B cell (primary cell): ENCODE measurements around the gene FAM78B. TPM values are rescaled to one million over a fixed set of nuclear protein-coding genes. Genes with fewer than 3 reads are reported as not detected.

Source experiments
- ATAC-seq: fragments of 200-7000 bp; cut with Tn5 transposase; one replicate; pipeline ENCODE4 v1.10.0; 2021; ENCODE audit warnings: low read depth, mild to moderate bottlenecking, moderate number of reproducible peaks, moderate library complexity
- CTCF ChIA-PET: fragments of 350-600 bp; sonication (Branson Sonifier 250); formaldehyde crosslinking; loops from one replicate; lab custom pipeline; 2021; ENCODE audit warnings: antibody characterized with exemption, inconsistent platforms; lab: Charles Lee
- POLR2A ChIA-PET: fragments of 350-600 bp; sonication (Branson Sonifier 250); formaldehyde crosslinking; loops from one replicate; lab custom pipeline; 2021; ENCODE audit warnings: antibody characterized with exemption; lab: Charles Lee
- DNase-seq: peaks from one replicate; pipeline ENCODE4 v3.0.0; 2013
- H2AFZ ChIP-seq: 2 replicates; pipeline ENCODE4 v1.6.1; 2012; ENCODE audit warnings: mild to moderate bottlenecking, low read depth, low read length; ENCODE audit not compliant: insufficient read depth, poor library complexity, severe bottlenecking
- H3K27ac ChIP-seq, 2 donors: 1 replicate in 1 of 2; 2 replicates in 1 of 2; pipeline ENCODE4 v1.5.1; 2012 to 2013; ENCODE audit warnings: low read length in 2 of 2, mild to moderate bottlenecking in 2 of 2, moderate library complexity in 1 of 2
- H3K27me3 ChIP-seq, 4 experiments: fragments of 200-600 bp in 1 of 4; sonication (generic) in 1 of 4; replicated peaks in 1 of 4; 1 replicate in 2 of 4; 2 replicates in 2 of 4; pipeline versions ENCODE4 v1.6.1 to v1.7.0; 2013 to 2016; ENCODE audit warnings: low read length in 3 of 4, mild to moderate bottlenecking in 2 of 4, mixed read lengths in 1 of 4, moderate library complexity in 1 of 4; ENCODE audit not compliant: insufficient read depth in 4 of 4, control insufficient read depth in 3 of 4; ENCODE audit errors: control extremely low read depth in 1 of 4
- H3K36me3 ChIP-seq, 2 experiments: replicated peaks in 1 of 2; 1 replicate in 1 of 2; 2 replicates in 1 of 2; pipeline versions ENCODE4 v1.6.1 to v1.7.1; 2013; ENCODE audit warnings: low read length in 1 of 2; ENCODE audit not compliant: insufficient read depth in 2 of 2, control insufficient read depth in 1 of 2; ENCODE audit errors: control extremely low read depth in 1 of 2, extremely low read depth in 1 of 2
- H3K4me1 ChIP-seq, 2 donors: fragments of 200-600 bp in 1 of 2; sonication (generic) in 1 of 2; 1 replicate in 1 of 2; 2 replicates in 1 of 2; pipeline versions ENCODE4 v1.5.1 to v1.6.1; 2013 to 2017; ENCODE audit warnings: low read length in 2 of 2; ENCODE audit not compliant: control insufficient read depth in 2 of 2, insufficient read depth in 2 of 2
- H3K4me2 ChIP-seq: replicated peaks from 2 replicates; pipeline ENCODE3; 2012; ENCODE audit warnings: mild to moderate bottlenecking, low read depth, low read length; ENCODE audit not compliant: poor library complexity, severe bottlenecking
- H3K4me3 ChIP-seq, 5 experiments: fragments of 200-600 bp in 1 of 5; sonication (generic) in 1 of 5; 1 replicate in 3 of 5; 2 replicates in 2 of 5; pipeline versions ENCODE4 v1.5.1 to v1.7.0; 2011 to 2016; ENCODE audit warnings: low read length in 4 of 5, mild to moderate bottlenecking in 4 of 5, low read depth in 2 of 5, control low read depth in 1 of 5, moderate library complexity in 1 of 5; ENCODE audit not compliant: insufficient read depth in 1 of 5; ENCODE audit errors: control extremely low read depth in 1 of 5, extremely low read depth in 1 of 5
- H3K79me2 ChIP-seq: fragments of 200-600 bp; sonication (generic); one replicate; pipeline ENCODE4 v1.6.0; 2016; ENCODE audit warnings: low read length; ENCODE audit not compliant: control insufficient read depth, insufficient read depth
- H3K9ac ChIP-seq: fragments of 200-600 bp; sonication (generic); 2 replicates; pipeline ENCODE4 v1.6.1; 2017; ENCODE audit warnings: mild to moderate bottlenecking, low read length, moderate library complexity
- H3K9me3 ChIP-seq, 3 donors: one replicate each; pipeline versions ENCODE4 v1.6.1 to v1.7.1; 2013; ENCODE audit warnings: low read length in 2 of 3; ENCODE audit not compliant: control insufficient read depth in 2 of 3, insufficient read depth in 1 of 3; ENCODE audit errors: control extremely low read depth in 1 of 3
- H4K20me1 ChIP-seq: 2 replicates; pipeline ENCODE4 v1.6.0; 2012; ENCODE audit warnings: mild to moderate bottlenecking, low read length; ENCODE audit not compliant: insufficient read depth, control insufficient read depth, poor library complexity, severe bottlenecking
- H3K27ac Mint-ChIP-seq: one replicate; pipeline ENCODE4 v1.8.0; 2021; ENCODE audit warnings: mixed read lengths
- H3K27me3 Mint-ChIP-seq: one replicate; pipeline ENCODE4 v1.8.0; 2021; ENCODE audit warnings: mixed read lengths
- H3K4me1 Mint-ChIP-seq: one replicate; pipeline ENCODE4 v1.8.0; 2021; ENCODE audit warnings: mixed read lengths
- H3K4me3 Mint-ChIP-seq: one replicate; pipeline ENCODE4 v1.8.0; 2021; ENCODE audit warnings: mixed read lengths
- H3K9me3 Mint-ChIP-seq: one replicate; pipeline ENCODE4 v1.8.0; 2022; ENCODE audit warnings: mixed read lengths; ENCODE audit not compliant: insufficient read depth
- EZH2 ChIP-seq: IDR thresholded peaks from 2 replicates; pipeline ENCODE4 v1.6.1; 2012; ENCODE audit warnings: borderline replicate concordance, low read depth, mild to moderate bottlenecking, moderate library complexity, low read length; ENCODE audit not compliant: insufficient read depth, poor library complexity, severe bottlenecking
- WGBS: methylation state at CpG from one replicate; pipeline ENCODE4 v1.1.5; 2013; ENCODE audit warnings: missing lambda C conversion rate; ENCODE audit not compliant: insufficient coverage; 5-methylcytosine and 5-hydroxymethylcytosine counted together
- intact Hi-C: fragments of 100-400 bp; cut with micrococcal nuclease; formaldehyde crosslinking; loops from one replicate; pipeline ENCODE4 v1.10.0; 2022
- polyA plus RNA-seq: library from polyadenylated mRNA; depleted of rRNA; stranded (reverse); fragments of >200 nt; gene quantifications from 2 replicates; pipeline ENCODE4 v1.2.3, GENCODE V29; 2012
- total RNA-seq, 2 donors: library from RNA; stranded (reverse); fragments of 120-200 nt in 1 of 2; gene quantifications; 1 replicate in 1 of 2; 2 replicates in 1 of 2; pipeline versions ENCODE4 v1.2.3 to v1.2.4, GENCODE V29; 2013 to 2022
- TF ChIP-seq, protein P1 (sequence below): fragments of 200-600 bp; IDR thresholded peaks from one replicate; pipeline ENCODE4 v1.8.0; 2022; ENCODE audit warnings: antibody characterized with exemption, mild to moderate bottlenecking

Gene FAM78B
- total and polyA plus RNA-seq, 2 donors (not counting 1 experiment from before 2014, with no cell fraction given), result 0.22 to 0.81 TPM

DNA sequence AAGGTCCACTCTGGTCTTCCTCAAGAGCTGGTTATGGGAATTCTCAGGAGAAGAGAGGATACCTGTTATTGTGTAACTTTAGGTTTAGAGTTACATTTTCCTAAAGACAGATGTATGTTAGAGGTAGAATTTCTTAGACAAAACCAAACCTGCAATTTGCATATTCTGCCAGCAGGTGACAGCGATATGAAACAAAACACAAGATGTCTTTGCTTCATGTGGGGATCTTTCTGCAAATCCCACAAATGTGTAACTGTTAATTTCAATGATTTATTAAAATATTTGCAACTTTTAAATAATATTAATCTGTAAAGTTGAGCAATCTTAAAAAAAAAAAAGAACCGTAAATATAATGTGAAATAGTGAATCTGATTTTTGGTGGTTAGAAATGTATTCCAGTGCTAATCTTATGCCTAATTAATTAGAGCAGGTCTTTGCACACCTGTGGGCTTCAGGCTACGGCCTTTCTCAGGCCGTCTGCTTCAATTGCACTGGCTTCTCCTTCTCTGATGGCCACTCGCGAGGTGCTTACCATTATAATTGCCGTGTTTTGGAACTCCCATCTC lies 33.4 kb downstream of the FAM78B start:
- H3K27me3 Mint-ChIP-seq, result peaks cover 18% of the 10 kb centered on the region
- Histone ChIP-seq H3K9me3 (peaks cover 0 to 3% (median 1%) of the 10 kb centered on the region in 3 donors), H3K9ac (no peak overlapping the region), H3K27ac (no peak overlapping the region), H4K20me1 (no peaks in the 10 kb centered on the region), H3K79me2 (no peaks in the 10 kb centered on the region), H3K4me2 (no peak overlapping the region), H3K4me1 (no peaks in the 10 kb centered on the region), H2AFZ (no peak overlapping the region), H3K4me3 (no peak overlapping the region), H3K36me3 (no peaks in the 10 kb centered on the region), H3K27me3 (peaks cover 0 to 5% (median 0%) of the 10 kb centered on the region in 4 experiments)
- intact Hi-C loops, result no loop called here
- ChIA-PET POLR2A (no interaction called here), CTCF (no interaction called here)
- H3K4me3 Mint-ChIP-seq, result no peak overlapping the region
- no peak overlapping the region for H3K27ac Mint-ChIP-seq
- WGBS, result 91% methylated on average over 5 of the region's 7 CpGs
- no peak for DNase-seq
- H3K9me3 Mint-ChIP-seq, result peaks cover 5% of the 10 kb centered on the region
- ATAC-seq, result no peak
- no peaks in the 10 kb centered on the region for H3K4me1 Mint-ChIP-seq
- TF ChIP-seq, protein P1, sequence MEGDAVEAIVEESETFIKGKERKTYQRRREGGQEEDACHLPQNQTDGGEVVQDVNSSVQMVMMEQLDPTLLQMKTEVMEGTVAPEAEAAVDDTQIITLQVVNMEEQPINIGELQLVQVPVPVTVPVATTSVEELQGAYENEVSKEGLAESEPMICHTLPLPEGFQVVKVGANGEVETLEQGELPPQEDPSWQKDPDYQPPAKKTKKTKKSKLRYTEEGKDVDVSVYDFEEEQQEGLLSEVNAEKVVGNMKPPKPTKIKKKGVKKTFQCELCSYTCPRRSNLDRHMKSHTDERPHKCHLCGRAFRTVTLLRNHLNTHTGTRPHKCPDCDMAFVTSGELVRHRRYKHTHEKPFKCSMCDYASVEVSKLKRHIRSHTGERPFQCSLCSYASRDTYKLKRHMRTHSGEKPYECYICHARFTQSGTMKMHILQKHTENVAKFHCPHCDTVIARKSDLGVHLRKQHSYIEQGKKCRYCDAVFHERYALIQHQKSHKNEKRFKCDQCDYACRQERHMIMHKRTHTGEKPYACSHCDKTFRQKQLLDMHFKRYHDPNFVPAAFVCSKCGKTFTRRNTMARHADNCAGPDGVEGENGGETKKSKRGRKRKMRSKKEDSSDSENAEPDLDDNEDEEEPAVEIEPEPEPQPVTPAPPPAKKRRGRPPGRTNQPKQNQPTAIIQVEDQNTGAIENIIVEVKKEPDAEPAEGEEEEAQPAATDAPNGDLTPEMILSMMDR, result no peak
- no peak for TF ChIP-seq EZH2

DNA sequence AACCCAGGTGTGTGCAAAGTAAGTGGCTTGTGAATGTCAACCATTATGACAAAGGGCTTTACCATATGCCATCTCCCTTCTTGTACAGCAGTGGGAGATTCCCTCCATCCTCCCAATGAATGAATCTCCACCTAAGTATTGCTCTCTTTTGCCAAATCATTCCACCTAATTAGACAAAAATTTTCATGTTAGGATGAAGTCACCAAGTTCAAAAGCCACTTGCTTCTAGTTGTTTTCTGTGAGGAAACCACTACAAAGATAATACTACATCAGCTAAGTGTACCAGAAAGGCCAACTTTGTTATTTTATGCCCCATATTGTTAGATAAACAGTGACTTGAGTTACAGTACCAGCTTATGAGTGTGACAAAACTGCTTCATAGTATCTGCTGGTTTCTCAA lies 34.3 kb downstream of the FAM78B start:
- H3K36me3 ChIP-seq, result no peaks in the 10 kb centered on the region
- no peaks in the 10 kb centered on the region for H3K79me2 ChIP-seq
- H3K9me3 Mint-ChIP-seq, result peaks cover 5% of the 10 kb centered on the region
- no peak overlapping the region for H3K27ac Mint-ChIP-seq
- H2AFZ ChIP-seq, result no peak overlapping the region
- DNase-seq, result no peak
- no peaks in the 10 kb centered on the region for H3K4me1 ChIP-seq
- CTCF ChIA-PET, result no interaction called here
- H3K9ac ChIP-seq, result no peak overlapping the region
- no peak overlapping the region for H3K4me2 ChIP-seq
- no peaks in the 10 kb centered on the region for H4K20me1 ChIP-seq
- H3K27me3 ChIP-seq, result peaks cover 0 to 5% (median 0%) of the 10 kb centered on the region in 4 experiments
- no peaks in the 10 kb centered on the region for H3K4me1 Mint-ChIP-seq
- H3K4me3 ChIP-seq, result no peak overlapping the region
- H3K27ac ChIP-seq, result no peak overlapping the region
- POLR2A ChIA-PET, result no interaction called here
- H3K9me3 ChIP-seq, result peaks cover 0 to 3% (median 1%) of the 10 kb centered on the region in 3 donors
- no peak for ATAC-seq
- TF ChIP-seq, protein P1, result no peak
- no peak for TF ChIP-seq EZH2
- no peak overlapping the region for H3K4me3 Mint-ChIP-seq
- intact Hi-C loops, result no loop called here
- H3K27me3 Mint-ChIP-seq, result peaks cover 18% of the 10 kb centered on the region
